OCI-LY3 (cell line): ENCODE data around the gene BAD.

Experiments used
- EZH2phosphoT487 ChIP-seq: fragments of 200-600 bp; shearing (Covaris generic); IDR thresholded peaks from 2 replicates; pipeline ENCODE4 v1.6.1; 2018; ENCODE audit warnings: antibody characterized with exemption, mixed run types, low read depth
- TF ChIP-seq, protein P1 (sequence below): fragments of 200-600, 300-600 bp; sonication (generic); IDR thresholded peaks from 2 replicates; pipeline ENCODE4 v1.5.1; 2014; ENCODE audit warnings: antibody characterized with exemption, low read length, low read depth

DNA sequence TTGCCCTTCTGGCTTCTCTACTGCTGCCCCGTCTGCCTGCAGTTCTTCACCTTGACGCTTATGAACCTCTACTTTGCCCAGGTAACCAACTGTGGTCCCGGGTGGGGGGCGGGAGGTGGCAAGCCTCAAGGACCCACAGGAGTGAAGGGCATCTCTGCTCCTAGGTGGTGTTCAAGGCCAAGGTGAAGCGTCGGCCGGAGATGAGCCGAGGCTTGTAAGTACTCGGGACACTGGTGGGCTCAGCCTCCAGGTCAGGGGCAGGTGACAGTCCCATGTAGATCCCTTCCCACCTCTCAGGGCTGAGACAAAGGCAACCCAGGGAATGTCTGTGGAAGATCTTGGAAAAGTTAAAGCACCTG lies 2.3 kb upstream of the BAD start:
- TF ChIP-seq, protein P1, sequence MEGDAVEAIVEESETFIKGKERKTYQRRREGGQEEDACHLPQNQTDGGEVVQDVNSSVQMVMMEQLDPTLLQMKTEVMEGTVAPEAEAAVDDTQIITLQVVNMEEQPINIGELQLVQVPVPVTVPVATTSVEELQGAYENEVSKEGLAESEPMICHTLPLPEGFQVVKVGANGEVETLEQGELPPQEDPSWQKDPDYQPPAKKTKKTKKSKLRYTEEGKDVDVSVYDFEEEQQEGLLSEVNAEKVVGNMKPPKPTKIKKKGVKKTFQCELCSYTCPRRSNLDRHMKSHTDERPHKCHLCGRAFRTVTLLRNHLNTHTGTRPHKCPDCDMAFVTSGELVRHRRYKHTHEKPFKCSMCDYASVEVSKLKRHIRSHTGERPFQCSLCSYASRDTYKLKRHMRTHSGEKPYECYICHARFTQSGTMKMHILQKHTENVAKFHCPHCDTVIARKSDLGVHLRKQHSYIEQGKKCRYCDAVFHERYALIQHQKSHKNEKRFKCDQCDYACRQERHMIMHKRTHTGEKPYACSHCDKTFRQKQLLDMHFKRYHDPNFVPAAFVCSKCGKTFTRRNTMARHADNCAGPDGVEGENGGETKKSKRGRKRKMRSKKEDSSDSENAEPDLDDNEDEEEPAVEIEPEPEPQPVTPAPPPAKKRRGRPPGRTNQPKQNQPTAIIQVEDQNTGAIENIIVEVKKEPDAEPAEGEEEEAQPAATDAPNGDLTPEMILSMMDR, result no peak
- no peak for TF ChIP-seq EZH2phosphoT487
